ENCODE data around the gene RAB36.

The RAB36 gene, protein sequence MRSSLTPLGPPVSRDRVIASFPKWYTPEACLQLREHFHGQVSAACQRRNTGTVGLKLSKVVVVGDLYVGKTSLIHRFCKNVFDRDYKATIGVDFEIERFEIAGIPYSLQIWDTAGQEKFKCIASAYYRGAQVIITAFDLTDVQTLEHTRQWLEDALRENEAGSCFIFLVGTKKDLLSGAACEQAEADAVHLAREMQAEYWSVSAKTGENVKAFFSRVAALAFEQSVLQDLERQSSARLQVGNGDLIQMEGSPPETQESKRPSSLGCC

DNA sequence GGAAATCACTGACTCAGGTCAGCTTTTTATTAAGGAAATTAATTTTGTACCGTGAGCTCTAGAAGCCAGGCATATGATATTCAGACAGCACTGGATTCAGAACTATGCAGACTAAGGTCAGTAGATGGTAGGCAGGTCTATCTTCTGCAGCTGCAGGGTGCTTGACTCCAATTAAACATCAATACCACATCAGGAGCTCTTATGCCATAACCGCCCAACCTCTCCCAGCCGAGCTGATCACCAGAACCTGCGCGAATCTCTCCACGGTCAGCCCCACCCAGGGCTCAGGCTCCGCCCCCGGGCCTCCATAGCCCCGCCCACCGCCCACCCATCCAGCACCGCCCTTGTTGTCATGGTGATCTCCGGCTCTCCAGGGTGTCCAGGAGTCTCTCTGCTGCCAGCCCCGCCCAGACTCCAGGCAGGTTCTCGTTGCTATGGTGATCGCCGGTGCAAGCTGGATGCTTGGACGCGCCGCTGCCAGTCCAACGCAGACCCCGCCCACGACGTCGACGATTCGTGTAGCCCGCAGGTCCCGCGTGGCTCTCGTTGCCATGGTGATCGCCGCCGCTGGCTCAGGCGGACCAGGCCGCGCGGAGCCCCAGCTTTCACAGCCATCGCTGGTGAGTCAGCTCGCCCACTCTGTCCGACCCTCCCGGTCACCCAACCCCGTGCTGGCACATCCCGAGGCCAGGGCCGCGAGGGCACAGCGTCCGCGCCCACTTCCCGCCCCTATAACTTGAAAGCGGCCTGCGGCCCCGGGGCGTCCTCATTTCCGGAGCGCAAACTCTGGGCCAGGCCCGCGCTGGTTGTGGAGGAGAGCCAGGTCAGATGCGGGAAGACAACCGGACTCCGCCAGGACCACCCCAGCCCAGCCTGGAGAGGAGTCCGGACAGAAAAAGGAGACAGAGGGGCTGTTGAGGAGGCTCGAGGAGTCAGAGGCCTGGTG lies at the start of gene RAB36:
RAB36 (plus strand) TSS at position 546 of the 946 bp plus-strand sequence. CDS start 1,140 bp downstream, outside the sequence.
- FAIRE-seq, result no peak

DNA sequence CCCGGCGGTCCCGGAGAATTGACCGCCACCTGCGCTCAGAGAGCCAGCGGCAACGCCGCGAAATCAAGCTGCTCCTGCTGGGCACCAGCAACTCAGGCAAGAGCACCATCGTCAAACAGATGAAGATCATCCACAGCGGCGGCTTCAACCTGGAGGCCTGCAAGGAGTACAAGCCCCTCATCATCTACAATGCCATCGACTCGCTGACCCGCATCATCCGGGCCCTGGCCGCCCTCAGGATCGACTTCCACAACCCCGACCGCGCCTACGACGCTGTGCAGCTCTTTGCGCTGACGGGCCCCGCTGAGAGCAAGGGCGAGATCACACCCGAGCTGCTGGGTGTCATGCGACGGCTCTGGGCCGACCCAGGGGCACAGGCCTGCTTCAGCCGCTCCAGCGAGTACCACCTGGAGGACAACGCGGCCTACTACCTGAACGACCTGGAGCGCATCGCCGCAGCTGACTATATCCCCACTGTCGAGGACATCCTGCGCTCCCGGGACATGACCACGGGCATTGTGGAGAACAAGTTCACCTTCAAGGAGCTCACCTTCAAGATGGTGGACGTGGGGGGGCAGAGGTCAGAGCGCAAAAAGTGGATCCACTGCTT lies 49.4 kb upstream of the RAB36 start:
- FAIRE-seq, result no peak

DNA sequence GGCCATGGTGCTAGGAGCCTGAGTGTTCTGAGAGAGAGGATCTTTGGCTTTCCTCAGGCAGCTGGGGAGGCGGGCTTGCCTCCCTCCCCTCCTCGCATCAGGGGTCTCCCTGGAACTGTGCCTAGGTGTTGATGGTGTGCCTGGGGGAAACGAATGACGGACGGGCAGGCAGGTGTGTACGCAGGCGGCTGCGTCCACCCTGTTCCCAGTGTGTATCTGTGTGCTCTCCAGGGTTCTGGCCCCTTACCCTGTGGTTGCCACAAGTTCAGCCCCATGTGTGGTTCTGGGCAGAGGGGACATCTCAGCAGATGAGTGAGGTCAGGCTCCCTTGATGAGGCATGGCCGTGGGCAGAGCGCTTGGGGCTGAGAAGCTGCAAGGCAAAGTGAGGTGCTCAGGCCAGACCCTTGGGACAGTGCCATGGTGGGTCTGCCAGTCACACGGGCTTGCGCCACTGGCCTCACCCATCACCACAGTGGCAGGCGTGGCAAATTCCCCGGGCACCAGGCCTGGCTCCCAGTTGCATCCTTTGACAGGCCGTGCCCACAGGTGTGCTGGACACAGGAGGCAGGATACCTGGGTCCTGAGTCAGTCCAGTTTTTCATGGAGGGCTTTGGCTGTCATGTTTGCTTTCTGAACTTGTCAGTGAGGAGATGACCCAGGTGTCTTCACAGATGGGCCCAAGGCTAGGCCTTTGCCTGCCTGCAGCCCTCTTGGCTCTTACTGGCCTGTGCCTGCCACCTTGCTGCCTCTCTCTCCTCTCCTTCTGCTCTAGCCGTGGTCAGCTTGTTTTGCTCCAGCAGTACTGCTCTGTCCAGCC lies 47.7 kb upstream of the RAB36 start:
- FAIRE-seq, result no peak

DNA sequence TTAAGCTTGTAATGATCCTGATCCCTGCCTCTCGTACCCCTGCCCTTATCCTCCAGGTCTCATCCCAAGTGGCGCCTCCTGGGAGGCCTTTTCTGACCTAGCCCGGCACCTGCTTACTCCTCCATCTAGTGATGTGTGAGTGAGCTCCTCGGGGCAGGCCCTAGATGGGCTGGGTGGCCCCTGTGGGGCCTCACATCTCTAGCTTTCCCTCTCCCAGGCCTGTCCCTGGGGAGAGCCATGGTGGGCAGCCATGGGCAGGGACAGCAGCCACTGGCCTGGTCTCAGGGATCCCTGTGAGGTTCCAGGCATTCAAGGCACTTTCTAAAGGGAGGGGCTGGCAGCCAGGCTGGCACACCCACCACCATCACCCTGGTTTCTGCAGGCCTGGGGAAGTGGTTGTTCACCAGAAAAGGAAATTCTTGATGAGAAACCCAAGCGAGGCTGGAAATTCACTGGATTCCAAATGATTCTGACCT lies 47.0 kb upstream of the RAB36 start:
- no peak for FAIRE-seq

DNA sequence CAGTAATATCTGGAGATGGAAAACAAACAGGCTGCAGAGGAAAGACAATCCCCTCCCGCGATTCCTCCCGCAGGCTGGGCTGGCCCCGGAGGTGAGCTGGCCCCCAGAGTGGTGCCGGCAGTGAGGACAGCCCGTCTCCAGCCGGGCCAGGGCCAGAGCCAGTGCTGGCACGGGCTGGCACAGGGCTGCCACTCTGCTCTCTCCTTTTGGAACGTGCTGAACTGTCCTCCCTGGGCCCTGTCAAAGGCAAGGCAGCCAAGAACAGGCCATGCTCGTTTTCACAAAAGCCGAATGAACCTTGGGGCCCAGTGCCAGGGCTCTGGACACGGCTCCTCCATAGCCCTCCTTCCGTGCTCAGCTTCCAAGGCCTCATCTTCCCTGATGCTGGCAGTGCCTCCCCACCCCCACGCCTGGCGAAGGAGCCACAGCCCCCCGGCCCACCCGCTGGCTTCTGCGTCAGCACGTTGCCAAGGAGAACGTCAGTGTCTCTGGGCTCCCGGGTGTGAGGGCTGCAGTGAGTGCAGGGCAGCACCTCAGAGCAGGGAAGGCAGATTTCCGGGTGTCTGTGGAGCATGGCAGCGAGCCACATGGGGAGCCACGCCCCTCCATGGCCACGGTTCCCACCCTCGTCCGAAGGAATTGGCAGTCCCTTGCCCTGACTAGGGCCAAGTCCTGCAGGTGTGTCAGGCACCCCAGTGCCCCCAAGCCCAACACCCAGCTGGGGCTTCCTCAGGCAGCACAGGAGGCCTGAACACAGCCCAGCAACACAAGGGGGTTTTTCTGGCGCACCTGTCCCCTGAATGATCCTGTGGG lies 46.4 kb upstream of the RAB36 start:
- FAIRE-seq, result no peak

DNA sequence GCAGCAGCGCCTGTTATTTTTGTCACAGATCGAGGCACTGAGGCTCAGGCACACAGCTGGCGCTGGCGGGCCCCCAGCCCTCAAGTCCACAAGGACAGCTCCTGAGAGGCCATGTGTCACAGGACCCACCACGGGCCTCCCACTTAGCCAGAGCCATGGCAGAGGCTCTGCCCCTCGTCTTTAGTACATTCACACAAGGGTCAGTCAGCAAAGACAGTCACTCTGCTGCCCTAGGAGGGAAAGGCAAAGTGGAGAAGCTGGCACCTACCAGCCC lies 45.8 kb upstream of the RAB36 start:
- no peak for FAIRE-seq

DNA sequence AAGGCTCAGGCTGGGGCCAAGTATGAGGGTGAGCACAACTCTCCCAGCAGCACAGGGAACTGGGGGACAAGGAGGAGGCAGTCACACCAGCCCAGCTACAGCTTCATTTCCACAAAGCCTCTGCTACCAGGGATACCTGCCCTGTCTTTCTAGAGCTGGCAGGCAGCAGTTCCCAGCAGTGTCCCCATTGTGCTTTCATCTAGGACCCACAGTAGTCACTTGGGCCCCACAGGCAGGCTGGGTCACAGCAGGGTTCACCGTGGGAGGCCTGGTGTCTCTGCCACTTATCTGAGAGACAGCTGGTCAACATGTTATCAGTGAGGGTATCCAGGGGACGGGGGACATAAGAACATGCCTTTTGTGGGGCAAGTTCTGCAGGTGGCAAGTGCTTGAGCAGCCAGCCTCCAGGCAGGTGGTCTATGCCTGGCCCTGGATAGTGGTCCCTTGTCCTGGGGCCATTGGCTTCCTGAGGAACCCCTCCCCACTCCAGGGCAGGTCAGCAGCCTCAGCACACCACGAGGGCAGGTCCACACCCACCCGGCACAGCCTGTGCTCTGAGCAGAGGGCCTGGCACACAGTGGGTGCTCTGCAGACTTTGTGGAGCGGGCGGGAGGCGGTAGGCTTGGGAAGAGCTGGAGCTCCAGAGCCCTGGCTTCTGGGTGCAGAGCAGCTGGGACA lies 45.0 kb upstream of the RAB36 start:
- FAIRE-seq, result no peak

DNA sequence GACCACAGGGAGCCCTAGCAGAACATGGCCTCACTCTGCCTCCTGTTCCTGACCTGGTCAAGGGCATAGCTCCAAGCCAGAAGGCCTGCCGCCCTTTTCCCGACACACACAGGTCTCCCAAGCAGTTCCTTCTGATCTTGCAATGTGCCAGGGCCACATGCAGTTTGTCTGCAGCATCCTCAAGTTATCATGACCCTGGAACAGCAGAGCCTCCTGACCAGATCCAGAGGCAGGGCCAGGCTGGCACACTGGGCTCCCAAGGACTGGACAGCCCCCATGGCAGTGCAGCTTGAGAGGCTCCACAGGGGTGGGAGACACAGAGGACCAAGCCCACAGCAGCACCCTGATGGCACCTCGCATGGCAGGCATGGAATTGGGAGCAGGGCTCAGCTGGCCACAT lies 43.8 kb upstream of the RAB36 start:
- no peak for FAIRE-seq

DNA sequence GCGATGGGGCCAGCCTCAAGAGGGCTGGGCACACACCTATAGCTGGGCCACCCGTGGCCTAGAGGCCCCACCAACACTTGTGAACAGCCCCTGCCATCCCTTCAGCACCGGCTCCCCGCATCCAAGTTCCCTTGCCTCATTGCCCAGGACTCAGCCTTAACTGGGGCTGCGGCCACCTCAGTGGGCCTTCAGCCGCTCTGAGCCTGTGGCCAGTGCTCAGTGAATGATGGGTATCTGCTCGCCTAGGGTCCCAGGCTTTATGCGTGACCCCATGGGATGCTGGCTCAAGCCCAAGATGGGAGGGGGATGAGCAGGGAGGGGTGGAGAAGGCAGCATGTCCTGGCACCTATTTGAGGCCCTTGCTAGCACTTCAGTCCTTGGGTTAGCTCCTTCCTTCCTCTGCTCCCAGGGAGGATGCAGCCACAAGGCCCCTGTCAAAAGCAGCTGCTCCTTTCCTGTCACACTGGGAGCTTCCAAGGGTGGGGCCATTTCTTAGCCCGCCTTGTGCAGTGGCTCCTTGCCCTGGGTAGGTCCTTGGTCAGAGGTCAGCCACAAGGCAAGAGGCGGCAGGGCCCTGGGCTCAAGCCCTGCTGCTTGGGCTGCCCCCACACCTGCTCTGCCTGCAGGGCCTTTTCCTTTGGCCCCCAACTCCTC lies 43.1 kb upstream of the RAB36 start:
- no peak for FAIRE-seq

DNA sequence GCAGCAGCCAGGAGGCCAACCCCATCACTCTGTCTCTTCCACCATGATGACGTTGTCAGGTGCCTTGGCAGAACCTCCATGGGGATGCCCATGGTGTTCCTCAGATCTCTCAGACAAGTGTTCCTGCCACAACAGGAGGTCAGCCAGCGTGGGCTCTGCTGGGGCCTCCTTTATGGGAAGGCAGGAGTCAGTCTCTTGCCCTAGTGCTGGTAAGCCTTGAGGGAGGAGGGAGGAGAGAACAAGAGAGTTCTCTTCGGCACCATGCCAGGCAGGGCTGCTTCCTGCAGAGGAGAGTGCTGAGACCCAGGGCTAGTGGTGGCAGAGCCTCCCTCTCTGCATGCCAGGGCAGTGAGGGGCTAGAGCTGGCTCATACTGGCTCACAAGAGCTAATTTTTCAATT lies 42.5 kb upstream of the RAB36 start:
- FAIRE-seq, result no peak

DNA sequence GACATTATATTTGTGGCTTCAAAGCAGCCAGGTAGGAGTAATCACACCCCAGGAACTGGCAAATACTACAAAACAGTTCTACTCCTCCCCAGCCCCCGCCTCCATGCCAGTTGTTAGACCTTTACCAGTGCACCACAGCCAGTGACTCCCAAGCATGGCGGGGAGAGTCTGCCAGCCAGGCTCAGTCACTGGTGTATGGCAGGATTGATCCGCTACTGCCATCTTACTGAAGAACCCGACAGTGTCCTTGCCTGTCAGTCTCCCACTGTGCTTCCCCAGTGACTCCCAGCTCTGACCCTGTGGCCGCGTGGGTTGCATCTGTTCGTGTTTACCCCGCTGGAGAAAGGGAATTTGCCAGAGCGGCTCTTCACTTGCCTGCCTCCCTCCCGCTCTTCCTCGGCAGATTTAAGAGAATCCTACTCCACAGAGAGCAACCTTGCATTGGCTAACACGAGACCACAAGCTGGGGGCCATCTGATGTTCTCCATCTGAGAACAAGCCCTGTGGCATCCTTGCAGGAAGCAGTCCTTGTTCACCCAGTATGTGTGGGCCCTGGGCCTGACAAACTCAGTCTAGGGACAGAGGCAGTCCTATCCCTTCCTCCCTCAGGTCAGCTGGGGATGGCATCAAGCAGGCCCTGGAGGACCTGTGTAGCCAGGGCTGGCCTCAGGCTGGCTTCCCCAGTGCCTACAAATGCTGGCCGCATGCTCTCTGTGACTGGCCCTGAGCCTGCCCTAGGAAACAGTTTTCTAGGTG lies 41.9 kb upstream of the RAB36 start:
- no peak for FAIRE-seq

DNA sequence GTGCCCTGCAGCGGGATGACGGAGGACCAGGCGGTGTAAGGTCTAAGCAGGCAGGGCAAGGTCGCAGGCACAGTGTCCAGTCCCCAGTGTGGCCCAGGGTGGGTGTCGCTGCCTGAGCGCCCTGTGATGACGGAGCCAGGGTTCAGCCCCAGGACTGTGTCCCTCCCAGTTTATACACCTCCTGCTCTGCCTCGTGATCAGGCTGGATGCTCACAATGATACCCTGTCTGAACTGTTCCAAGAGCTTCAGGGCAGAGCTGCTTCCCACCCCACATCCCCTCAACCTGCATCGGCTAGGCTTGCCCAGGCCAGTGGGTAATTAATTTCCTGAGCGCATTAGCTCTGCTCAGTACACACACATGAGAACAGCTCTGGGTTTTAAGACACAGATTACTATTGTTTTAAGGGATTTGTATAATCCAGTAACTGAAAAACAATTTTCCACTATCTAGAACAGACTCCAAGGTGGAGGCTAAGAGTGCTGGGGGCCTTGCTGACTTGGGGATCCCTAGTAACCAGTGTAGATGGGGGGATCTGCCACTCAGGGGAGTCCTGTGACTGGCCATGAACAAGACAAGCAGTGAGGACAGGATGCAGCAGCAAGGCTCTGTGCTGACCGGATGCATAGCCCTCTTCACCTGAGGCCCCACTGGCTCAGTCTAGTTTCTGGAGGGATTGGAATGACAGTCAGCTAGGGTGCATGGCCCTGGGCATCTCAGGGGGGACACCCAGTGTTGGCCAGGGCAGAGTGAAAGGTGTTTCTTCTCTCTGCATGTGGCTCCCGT lies 40.9 kb upstream of the RAB36 start:
- FAIRE-seq, result no peak

DNA sequence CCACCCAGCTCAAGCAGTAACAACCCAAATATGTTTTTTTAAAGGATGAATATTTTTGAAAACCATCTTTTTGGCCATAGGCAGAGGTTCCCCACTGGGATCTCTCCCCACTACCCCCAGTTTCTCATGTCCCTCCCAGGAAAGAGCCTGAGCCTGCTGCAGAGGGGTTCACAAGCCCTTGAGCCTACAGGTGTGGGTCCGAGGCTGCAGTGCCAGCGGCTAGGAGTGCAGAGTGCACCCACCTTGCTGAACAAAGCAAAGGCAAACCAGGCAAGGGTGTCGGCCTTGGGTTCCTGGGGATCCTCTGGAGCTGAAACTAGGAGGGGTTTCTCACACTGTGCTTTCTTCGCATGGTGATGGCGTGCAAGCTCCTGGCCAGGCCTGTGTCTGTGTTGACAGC lies 40.0 kb upstream of the RAB36 start:
- FAIRE-seq, result no peak

DNA sequence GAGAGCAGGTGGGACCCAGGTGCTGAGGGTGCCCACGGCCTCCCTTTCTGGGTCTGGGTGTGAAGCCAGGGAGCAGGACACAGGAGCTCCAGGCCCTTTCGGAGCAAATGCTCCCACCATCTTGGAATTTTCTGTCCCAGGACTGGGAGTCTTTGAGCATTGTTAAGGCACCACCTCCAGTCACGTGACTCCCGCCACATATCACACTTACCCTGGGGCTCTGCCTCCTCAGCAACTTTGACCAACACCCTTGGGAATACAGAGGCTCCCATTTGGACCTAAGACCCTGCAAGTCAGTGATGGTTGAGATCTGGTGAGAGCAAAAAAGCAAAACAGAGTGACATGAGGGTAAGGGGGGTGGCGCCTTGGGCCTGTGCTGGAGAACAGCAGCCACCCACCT lies 39.4 kb upstream of the RAB36 start:
- FAIRE-seq, result no peak

DNA sequence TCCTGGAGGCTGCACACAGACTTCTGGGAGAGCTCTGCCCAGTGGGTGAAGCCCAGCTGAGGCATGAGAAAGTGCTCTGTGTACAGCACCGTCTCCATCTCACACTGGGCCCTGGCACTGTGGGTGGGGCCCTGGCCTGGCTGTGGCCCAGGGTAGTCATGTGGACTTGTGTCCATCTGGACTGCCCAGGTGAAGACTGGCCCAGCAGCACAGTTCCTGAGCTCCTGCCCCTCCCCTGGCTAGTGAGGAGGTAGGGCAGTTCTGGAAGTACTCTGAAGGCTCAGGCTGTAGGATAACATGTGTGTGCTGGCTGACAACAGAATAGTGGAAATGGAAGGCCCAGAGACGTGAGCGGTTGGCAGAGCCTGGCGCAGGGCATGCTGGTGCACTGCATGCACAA lies 38.9 kb upstream of the RAB36 start:
- no peak for FAIRE-seq

DNA sequence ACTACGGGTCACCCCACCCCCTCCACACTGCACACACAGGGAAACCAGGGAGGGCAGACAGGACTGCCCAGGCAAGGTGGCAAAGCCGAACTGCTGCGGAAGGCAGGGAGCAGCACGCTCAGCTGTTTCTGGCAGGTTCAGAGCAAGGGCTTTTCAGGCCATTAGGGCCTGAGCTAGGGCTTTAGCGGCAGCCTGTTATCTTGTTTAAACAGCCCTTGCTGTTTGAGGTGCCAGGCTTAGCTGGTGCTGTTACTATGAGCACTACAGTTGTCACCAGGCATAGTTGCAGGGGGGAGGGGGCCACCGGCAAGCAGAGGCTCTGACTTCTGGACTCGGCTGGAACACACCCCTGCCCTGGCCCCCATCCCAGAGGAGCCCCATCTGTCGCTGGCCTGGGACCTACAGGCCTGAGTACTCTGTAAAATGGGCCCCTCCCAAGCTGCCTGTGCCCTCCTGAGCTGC lies 38.3 kb upstream of the RAB36 start:
- FAIRE-seq, result no peak

DNA sequence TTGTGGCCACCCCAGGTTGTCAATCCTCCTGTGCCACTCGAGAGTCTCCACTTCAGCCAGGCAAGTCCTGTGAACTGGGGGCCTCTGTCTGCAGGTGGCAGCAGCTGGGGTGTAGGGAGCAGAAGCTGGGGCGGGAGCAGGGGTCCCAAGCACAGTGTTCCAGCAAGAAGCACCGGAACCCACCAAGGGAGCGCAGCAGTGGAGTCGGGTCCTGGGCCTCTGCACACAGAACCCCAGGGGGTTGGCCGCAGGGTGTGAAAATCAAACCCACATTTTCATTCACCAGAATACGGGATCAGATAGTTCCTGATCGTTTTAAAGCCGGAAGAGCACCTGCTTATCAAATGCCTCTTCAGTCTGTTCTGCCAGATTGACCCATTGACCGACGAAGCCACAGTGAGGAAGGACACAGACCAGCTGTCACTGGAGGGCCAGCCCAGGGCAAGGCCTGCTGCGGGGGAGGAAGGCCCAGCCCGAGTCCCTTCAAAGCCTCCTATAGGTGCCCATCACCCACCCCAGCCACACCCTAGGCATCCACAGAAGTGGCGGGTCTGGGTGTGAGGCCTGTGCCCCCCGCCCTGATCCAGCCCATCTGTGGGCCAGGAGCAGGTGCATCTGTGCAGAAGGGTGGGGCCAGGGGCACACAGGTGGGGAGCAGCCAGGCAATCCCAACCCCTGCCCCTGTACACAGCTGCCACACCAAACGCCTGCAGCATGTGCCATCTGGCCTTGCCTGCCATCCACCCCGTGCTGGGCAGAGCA lies 37.6 kb upstream of the RAB36 start:
- FAIRE-seq, result no peak
